ENCODE results near the gene C12orf50. TPM values are rescaled to one million over a fixed set of nuclear protein-coding genes. Genes with fewer than 3 reads are reported as not detected.

The C12orf50 gene
- total and polyA plus RNA-seq, 2 experiments from 2014 or later: not detected

DNA sequence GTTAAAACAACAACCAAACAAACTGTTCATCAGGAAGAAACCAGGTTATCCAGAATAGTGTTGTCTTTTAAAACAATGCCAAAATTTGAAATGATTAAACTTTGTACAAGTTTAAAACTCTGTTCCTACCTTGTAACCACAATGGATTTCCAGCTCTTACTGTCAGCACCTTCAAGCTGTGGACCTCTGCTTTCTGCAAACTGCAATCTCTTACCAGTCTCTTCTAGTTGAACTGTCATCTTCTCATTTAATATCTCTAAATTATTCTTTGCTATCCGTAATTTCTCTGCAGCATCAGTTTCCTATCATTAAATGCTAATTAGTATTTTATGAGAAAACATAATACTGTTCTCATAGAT is 29.5 kb upstream of the C12orf50 start:
- Histone ChIP-seq H3K36me3 (ENCODE audit: low read depth) (peaks cover 11% of the 10 kb centered on the region; the same call in 1 of the 2 replicates), H3K4me2 (ENCODE audit: unreplicated experiment) (peak overlapping the region; percentile 25), H3K79me2 (ENCODE audit: insufficient read depth) (no peaks in the 10 kb centered on the region), H3K4me3 (no peak overlapping the region), H4K20me1 (ENCODE audit: insufficient read depth) (no peaks in the 10 kb centered on the region), H2AFZ (no peak overlapping the region), H3K9ac (peak overlapping the region; percentile 8; the same call in 1 of the 2 replicates), H3F3A (ENCODE audit: insufficient read depth) (peaks cover 26% of the 10 kb centered on the region), H3K4me1 (ENCODE audit: insufficient read depth) (peaks cover 20% of the 10 kb centered on the region), H3K9me2 (ENCODE audit: insufficient read depth) (no peaks in the 10 kb centered on the region), H3K9me3 (ENCODE audit: low read depth) (no peaks in the 10 kb centered on the region), H3K27ac (peak overlapping the region; percentile 78), H3K27me3 (replicated peaks; ENCODE audit: insufficient read depth) (no peaks in the 10 kb centered on the region)
- no peak for TF ChIP-seq EZH2 (IDR thresholded peaks at IDR 0.05; ENCODE audit: insufficient read depth, poor library complexity, severe bottlenecking)
- TF ChIP-seq EZH2phosphoT487 (IDR thresholded peaks at IDR 0.05; ENCODE audit: insufficient read depth, low read depth): no peak
- peak; percentile 36 for DNase-seq
- in situ Hi-C loops (cut with MboI): no loop called here
- WGBS, 2 experiments (ENCODE audit: low coverage in 1 of 2, low lambda C conversion rate in 2 of 2, missing lambda C conversion rate in 2 of 2): 92 to 100% methylated on average over 1 of the region's 1 CpG

DNA sequence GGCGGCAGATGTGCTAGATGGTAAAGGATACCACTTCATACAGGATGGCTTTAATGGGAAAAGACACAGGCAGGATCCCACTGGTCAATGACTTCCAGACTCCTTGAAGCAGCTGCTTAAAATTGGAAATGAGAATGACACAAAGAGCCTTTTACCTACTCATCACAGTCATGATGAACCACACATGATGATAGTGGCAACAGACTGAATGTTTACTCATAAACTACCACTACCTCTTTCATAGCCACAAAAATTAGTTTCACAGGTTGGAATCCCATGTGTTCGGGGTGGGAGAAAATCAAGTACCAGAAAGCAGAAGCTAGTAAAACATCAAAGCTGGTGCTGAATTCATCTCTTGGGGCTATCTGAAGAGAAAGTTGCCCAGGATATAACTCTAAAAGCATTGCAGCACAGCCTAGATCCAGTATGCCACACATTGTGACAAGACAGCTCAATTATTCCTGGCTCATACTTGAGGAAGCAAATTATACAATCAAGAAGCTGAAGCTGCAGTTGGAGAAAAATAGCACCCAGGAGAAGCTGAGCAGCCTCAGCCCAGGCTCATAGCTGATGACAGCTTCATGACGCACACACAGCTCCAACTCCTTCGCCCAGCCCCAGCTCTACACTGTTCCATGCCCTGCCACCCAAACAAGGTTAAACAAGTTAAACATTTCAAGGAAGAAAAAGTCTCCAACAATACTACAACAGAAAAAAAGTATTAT is 29.0 kb upstream of the C12orf50 start:
- 47 to 48% methylated on average over 4 of the region's 4 CpGs for WGBS, 2 experiments (ENCODE audit: low coverage in 1 of 2, low lambda C conversion rate in 2 of 2, missing lambda C conversion rate in 2 of 2)
- in situ Hi-C loops (cut with MboI): no loop called here
- DNase-seq: peak; percentile 90
- Histone ChIP-seq H3K9ac (peak overlapping the region; percentile 63), H3K27ac (peak overlapping the region; percentile 78), H3K4me1 (ENCODE audit: insufficient read depth) (peaks cover 16% of the 10 kb centered on the region), H2AFZ (no peak overlapping the region), H3K4me2 (ENCODE audit: unreplicated experiment) (peak overlapping the region; percentile 54), H3K9me3 (ENCODE audit: low read depth) (no peaks in the 10 kb centered on the region), H3K4me3 (no peak overlapping the region), H4K20me1 (ENCODE audit: insufficient read depth) (no peaks in the 10 kb centered on the region), H3K79me2 (ENCODE audit: insufficient read depth) (no peaks in the 10 kb centered on the region), H3K9me2 (ENCODE audit: insufficient read depth) (no peaks in the 10 kb centered on the region), H3F3A (ENCODE audit: insufficient read depth) (peaks cover 22% of the 10 kb centered on the region), H3K27me3 (replicated peaks; ENCODE audit: insufficient read depth) (no peaks in the 10 kb centered on the region), H3K36me3 (ENCODE audit: low read depth) (peaks cover 11% of the 10 kb centered on the region; the same call in 1 of the 2 replicates)
- no peak for TF ChIP-seq EZH2phosphoT487 (IDR thresholded peaks at IDR 0.05; ENCODE audit: insufficient read depth, low read depth)
- no peak for TF ChIP-seq EZH2 (IDR thresholded peaks at IDR 0.05; ENCODE audit: insufficient read depth, poor library complexity, severe bottlenecking)

DNA sequence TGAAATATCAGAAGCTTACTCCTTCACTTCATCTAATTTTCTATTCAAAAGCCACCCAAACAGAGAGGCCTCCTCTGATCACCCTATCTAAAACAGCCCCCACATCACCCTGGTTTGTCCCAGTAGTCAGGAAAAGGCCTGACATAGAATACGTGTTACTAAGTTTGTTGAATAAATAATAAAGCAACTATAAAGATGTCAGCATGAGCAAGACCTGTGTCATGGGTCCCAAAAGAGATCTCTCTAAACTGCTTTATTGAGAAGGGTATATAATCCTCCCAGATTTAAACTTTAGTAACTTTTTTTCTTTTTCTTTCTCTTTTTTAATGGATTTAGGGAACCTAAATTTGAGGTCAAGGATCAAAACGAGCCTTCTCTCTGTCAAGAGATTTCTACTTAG is 27.4 kb upstream of the C12orf50 start:
- H3K4me2 ChIP-seq (ENCODE audit: unreplicated experiment): no peak overlapping the region
- H3K9me2 ChIP-seq (ENCODE audit: insufficient read depth): no peaks in the 10 kb centered on the region
- H3K4me3 ChIP-seq: no peak overlapping the region
- H3K9ac ChIP-seq: no peak overlapping the region
- DNase-seq: no peak
- H3K27me3 ChIP-seq (replicated peaks; ENCODE audit: insufficient read depth): no peaks in the 10 kb centered on the region
- no peaks in the 10 kb centered on the region for H3K9me3 ChIP-seq (ENCODE audit: low read depth)
- peaks cover 27% of the 10 kb centered on the region for H3F3A ChIP-seq (ENCODE audit: insufficient read depth)
- WGBS, 2 experiments (ENCODE audit: low coverage in 1 of 2, low lambda C conversion rate in 2 of 2, missing lambda C conversion rate in 2 of 2): 80 to 88% methylated on average over 2 of the region's 2 CpGs
- no peaks in the 10 kb centered on the region for H3K79me2 ChIP-seq (ENCODE audit: insufficient read depth)
- TF ChIP-seq EZH2phosphoT487 (IDR thresholded peaks at IDR 0.05; ENCODE audit: insufficient read depth, low read depth): no peak
- no peak for TF ChIP-seq EZH2 (IDR thresholded peaks at IDR 0.05; ENCODE audit: insufficient read depth, poor library complexity, severe bottlenecking)
- no peak overlapping the region for H3K27ac ChIP-seq
- in situ Hi-C loops (cut with MboI): no loop called here
- no peaks in the 10 kb centered on the region for H4K20me1 ChIP-seq (ENCODE audit: insufficient read depth)
- H3K36me3 ChIP-seq (ENCODE audit: low read depth): peaks cover 10% of the 10 kb centered on the region; the same call in 1 of the 2 replicates
- H3K4me1 ChIP-seq (ENCODE audit: insufficient read depth): peaks cover 16% of the 10 kb centered on the region
- H2AFZ ChIP-seq: no peak overlapping the region

DNA sequence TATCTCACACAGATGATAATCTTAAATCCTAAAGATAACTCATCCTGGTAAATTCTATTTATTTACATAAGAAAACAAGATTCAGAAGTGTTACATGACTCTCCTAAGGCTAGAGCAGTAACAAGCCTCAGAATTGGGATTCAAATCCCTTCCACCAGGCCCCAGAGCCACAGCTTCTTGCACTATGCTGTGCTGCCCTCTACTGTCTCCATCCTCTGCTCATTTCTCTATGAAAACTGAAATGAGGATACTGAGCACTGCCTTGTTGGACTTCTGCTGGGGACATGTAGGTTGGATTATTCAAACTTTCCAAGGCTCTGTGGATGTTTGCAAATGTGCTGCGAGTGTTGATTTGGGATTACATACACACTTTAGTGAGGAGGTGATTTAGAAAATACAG is 23.5 kb upstream of the C12orf50 start:
- Histone ChIP-seq H2AFZ (no peak overlapping the region), H3K36me3 (ENCODE audit: low read depth) (peaks cover 27% of the 10 kb centered on the region), H3K4me2 (ENCODE audit: unreplicated experiment) (no peak overlapping the region), H3F3A (ENCODE audit: insufficient read depth) (peaks cover 13% of the 10 kb centered on the region), H3K9me2 (ENCODE audit: insufficient read depth) (no peaks in the 10 kb centered on the region), H3K9ac (no peak overlapping the region), H3K4me3 (no peak overlapping the region), H3K4me1 (ENCODE audit: insufficient read depth) (peaks cover 2% of the 10 kb centered on the region), H3K79me2 (ENCODE audit: insufficient read depth) (no peaks in the 10 kb centered on the region), H3K9me3 (ENCODE audit: low read depth) (no peaks in the 10 kb centered on the region), H3K27me3 (replicated peaks; ENCODE audit: insufficient read depth) (no peaks in the 10 kb centered on the region), H4K20me1 (ENCODE audit: insufficient read depth) (no peaks in the 10 kb centered on the region), H3K27ac (no peak overlapping the region)
- WGBS, 2 experiments (ENCODE audit: low coverage in 1 of 2, low lambda C conversion rate in 2 of 2, missing lambda C conversion rate in 2 of 2): 91 to 95% methylated on average over 1 of the region's 1 CpG
- DNase-seq: peak; percentile 60
- TF ChIP-seq EZH2 (IDR thresholded peaks at IDR 0.05; ENCODE audit: insufficient read depth, poor library complexity, severe bottlenecking): no peak
- TF ChIP-seq EZH2phosphoT487 (IDR thresholded peaks at IDR 0.05; ENCODE audit: insufficient read depth, low read depth): no peak
- in situ Hi-C loops (cut with MboI): no loop called here
